CD4-positive, alpha-beta T cell treated with Interleukin-17A for 1 hour (primary cell): ENCODE measurements around the gene PCBD2.
"Not testable (repeated sequence)": the region's sequence is repeated elsewhere in the genome, so short reads cannot be mapped to it uniquely, and the experiment has no call there.

Experiments
- DNase-seq: peaks from one replicate; pipeline ENCODE4 v3.0.0-alpha.2; 2020

The PCBD2 gene

DNA sequence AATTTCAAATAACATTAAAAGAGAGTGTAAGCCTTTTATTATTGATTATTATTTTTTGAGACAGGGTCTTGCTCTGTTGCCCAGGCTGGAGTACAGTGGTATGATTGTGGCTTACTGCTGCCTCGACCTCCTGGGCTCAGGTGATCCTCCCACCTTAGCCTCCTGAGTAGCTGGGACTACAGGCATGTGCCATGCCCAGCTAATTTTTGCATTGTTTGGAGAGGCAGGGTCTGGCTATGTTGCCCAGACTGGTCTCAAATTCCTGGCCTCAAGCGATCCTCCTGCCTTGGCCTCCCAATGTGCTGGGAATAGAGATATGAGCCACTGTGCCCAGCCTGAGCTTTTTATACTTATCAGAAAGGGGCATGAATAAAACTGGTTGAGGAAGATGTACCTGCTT is 5.8 kb downstream of the PCBD2 start:
- DNase-seq = not testable (repeated sequence)

DNA sequence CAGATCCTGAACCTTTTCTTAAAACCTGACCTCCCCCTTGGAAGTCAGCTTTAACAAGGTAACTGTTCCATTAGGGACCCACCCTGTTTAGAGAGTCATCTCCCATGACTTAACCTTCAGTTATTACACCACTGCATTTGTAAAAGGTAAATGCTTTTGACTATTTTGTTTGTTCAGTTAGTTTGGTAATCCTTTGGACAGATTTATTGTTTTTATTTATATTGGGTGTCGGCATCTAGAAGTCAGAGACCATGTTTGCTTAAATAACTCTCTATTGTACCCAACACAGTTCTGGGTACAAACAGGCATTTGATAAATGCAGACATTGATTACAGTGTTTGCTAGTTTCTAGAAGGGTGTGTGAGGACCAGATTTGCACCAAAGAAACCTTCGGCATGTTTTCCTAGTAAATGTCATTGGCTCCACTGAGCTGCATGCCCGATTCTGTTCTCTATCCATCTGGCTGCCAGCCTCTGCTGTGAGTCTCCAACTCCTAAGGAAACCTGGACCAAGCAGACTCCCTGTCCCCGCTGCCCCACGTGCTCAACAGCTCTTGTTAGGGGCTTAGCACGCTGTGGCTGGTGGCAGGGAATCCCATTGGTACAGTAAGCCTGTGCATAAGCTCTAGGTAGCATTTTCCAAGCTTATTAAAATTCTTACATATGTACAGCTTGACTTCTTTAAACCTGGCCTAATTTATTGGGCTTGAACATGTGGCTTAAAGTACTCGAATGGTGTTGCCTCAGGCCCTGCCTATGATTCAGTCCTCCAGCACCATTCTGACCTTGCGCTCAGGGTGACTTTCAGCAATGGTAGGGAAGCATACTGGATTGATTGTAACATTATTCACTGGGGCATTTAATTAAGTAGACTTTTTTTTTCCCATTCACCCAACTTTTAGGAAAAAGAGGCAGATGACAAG is 6.6 kb downstream of the PCBD2 start:
- DNase-seq = no peak

DNA sequence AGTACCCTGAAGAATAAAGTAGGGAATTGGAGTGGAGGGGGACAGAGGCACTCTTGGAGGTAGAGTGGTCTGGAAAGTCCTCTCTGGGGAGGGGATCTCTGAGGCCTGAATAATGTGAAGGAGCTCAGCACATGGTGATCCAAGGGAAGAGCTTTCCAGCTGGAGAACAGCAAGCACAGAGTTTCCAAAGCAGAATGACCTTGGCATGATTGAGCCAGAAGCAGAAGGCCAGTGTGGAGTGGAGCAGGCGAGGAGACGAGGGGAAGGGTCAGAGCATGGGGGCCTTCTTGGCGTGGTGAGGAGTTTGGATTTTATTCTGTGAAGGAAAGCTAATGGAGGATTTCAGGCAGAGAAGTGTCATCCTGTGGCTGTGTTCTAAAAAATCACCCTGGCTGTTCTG is 8.3 kb downstream of the PCBD2 start:
- no peak for DNase-seq

- DNase-seq = no peak
These were observed 8.9 kb downstream of the PCBD2 start for GRCh38 chr5:134913795-134914194.

DNA sequence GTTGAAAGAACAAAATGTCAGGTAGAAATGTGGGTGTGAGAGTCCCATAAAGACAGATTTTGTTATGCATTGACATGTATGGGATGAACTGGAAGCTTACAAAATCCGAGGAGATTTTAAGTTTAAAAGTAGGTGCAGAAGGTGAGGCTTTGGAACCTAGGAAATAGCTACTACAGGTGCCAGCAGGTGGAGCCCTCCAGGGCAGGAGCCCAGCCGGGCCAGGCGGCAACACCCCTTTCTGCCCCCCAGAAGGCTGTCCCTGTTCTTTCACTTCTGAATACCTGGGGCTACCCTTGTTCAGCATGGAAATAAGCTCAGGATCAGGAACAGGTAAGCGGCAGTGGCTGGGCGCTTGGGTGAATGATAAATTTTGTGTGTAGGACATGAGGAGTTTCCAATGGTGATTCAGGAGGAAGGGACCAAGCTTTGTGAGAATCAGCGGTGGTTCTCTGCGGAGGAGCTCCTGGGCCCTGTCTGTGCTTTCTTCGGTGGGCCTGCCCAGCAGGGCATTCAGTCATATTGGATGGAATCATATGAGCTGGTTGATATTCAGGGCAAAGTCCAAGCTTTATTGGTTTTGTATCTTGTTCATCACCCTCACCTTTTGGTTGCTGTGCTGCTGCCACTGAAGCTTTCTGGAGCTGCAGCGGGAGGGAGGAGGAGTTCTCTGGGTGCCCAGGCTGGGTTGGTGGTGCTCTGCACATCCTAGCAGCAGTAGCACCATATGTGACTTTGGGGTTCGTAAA is 12.3 kb downstream of the PCBD2 start:
- no peak for DNase-seq

GRCh38 chr5:134918861-134919260 is 13.9 kb downstream of the PCBD2 start:
- no peak for DNase-seq

GRCh38 chr5:134920848-134921575 is 16.1 kb downstream of the PCBD2 start:
- no peak for DNase-seq

DNA sequence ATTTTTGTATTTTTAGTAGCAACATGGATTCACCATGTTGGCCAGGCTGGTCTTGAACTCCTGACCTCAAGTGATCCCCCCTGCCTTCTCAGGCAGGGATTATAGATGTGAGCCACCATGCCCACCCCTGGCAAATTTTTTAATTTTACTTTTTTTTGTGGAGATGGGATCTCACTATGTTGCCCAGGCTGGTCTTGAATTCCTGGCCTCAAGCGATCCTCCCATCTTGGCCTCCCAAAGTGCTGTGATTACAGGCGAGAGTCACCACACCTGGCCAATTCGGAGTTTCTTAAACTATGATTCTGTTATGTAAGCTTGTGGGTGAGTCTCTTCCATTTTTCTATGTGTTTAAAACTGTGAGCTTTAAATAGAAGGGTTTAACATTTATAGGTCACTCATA is 27.6 kb downstream of the PCBD2 start:
- no peak for DNase-seq

DNA sequence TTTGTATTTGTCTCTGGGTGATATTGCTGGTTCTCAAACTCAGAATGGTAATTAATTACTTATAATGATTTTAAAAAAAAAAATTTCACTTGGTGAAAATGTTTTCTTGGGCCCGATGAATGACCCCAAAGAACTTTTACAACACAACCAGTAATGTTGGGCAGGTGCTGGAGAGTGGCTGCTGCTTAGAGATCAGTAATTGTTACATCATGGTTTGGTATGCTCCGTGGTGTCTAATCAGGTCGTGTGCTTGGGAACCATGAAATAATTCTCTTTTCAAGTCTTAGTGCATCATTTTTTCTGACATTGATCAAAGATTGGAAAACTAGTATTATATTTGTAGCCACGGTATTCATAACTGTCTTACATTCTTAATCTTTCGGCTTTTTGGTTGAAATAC is 29.3 kb downstream of the PCBD2 start:
- DNase-seq = no peak

DNA sequence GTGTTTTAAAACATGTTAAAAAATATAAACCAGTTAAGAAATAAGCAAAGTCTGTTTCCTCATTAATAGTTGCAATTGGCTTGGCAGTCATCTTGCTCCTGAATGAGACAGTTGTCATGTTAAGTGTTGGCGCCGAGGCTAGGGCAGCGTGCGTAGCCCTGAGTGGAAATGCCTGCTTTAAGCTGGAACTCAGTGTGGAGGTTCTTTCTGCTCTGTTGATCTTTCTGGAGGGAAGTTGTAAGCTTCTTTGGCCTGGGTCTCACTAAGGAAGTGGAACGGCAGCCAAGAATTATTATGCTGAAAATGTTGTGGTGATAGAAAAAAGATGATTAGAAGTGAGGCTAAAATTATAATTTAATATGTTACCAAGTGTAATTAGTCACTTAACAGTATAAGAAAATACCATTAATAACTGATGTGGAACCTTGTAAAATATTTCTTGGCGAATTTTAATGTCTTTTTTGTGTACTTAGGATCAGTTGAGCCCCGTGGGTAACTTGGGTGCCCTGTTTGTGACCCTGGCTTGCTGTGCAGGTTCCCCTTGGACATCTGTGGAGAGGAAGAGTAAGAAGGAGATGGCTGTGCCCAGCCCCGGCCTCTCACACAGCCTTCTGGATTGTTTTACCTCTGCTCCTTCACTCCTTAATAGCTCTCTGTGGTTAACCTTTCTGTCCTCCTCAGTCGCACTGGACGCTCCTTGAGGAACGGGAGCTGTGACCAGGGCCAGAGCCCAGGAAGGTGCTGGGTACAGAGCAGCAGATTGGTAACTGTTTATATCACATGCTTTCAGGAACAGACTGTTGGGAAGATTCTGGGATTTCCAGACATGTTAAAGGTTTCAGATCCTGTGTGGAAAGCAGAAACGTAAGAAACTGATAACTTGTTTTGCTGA is 31.0 kb downstream of the PCBD2 start:
- DNase-seq = no peak

GRCh38 chr5:134937526-134937925 is 32.6 kb downstream of the PCBD2 start:
- no peak for DNase-seq

DNA sequence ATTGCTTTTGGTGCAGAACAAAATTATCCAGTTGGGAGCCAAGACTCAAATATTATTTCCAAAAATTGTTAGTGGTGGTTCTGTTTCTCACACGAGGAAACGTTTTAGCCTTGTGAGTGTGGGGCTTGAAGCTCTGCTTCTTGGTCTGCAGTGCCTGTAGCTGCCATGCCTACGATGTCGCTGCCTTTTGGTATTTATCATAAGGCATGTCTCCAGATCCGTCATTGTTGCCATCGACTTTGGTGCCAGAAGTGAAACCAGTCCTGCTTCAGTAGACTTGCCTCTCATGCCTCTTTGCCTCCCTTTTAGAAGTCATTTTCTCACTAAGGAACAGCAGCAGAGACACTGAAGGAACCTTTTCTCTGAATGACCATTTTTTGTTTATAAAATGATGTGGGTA is 33.1 kb downstream of the PCBD2 start:
- DNase-seq = no peak

GRCh38 chr5:134939500-134939899 is 34.6 kb downstream of the PCBD2 start:
- no peak for DNase-seq

- DNase-seq = no peak
These were observed 38.6 kb downstream of the PCBD2 start for GRCh38 chr5:134943547-134943946.

DNA sequence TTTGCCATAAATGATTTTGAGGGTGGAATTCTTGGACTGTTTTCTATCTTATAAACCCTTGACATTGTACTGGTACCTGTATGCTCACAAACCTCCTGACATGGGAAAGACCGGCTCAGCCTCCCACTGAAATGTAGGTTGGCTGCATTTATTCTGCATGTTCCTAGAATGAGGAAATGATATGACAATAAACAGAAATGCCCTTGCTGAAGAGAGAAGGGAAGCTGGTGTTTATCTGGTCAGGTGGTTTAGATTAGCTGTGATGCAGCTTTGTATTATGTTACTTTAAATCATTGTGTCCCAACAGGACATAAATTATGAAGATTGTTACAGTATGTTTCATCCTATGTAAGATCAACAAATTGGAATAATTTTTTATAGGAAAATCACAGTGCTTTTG is 39.7 kb downstream of the PCBD2 start:
- DNase-seq = no peak

DNA sequence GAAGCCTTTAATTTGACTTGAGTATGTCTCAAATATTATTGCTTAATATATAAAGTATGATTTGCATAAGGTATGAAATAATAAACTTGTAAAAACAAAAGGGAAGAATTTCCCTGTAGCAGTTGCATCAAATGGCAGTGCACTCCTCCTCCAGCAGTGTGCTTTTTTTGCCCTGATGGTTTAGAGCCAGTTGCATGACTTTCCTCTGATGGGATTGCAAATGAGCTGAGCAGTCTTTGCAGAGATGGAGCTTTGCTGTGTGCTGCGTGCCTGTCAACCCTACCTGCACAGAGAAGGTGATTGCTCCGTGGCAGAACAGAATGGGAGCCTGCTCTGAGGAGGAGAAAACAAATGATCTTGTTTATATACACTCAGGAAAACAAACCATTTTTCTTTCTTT is 40.1 kb downstream of the PCBD2 start:
- DNase-seq = no peak

- DNase-seq = no peak
These were observed 44.0 kb downstream of the PCBD2 start for GRCh38 chr5:134948911-134949310.

GRCh38 chr5:134949316-134949715 is 44.4 kb downstream of the PCBD2 start:
- no peak for DNase-seq

- DNase-seq = no peak
These were observed 53.1 kb downstream of the PCBD2 start for GRCh38 chr5:134957920-134958608.

- DNase-seq = no peak
These were observed 53.8 kb downstream of the PCBD2 start for GRCh38 chr5:134958755-134959154.

- DNase-seq = no peak
These were observed 58.2 kb downstream of the PCBD2 start for GRCh38 chr5:134963098-134963497.
